Smooth muscle cell (in vitro differentiated cells): ENCODE data around the gene F2R. TPM values are rescaled to one million over a fixed set of nuclear protein-coding genes. Genes with fewer than 3 reads are reported as not detected.
"Not testable (repeated sequence)": the region's sequence is repeated elsewhere in the genome, so short reads cannot be mapped to it uniquely, and the experiment has no call there.

Experiments
- DNase-seq: peaks from one replicate; lab custom pipeline; 2025; ENCODE audit not compliant: unreplicated experiment; lab: John Stamatoyannopoulos, UW
- H2AFZ ChIP-seq: fragments of 200-600 bp; sonication (generic); 2 replicates; pipeline ENCODE4 v1.6.0; 2016; ENCODE audit warnings: antibody characterized with exemption, low read depth, mild to moderate bottlenecking
- H3F3A ChIP-seq: fragments of 200-600 bp; sonication (generic); 2 replicates; pipeline ENCODE4 v1.6.0; 2017; ENCODE audit warnings: antibody characterized with exemption, low read depth
- H3K27ac ChIP-seq: fragments of 200-600 bp; sonication (generic); 2 replicates; pipeline ENCODE4 v1.5.1; 2016; ENCODE audit warnings: low read depth, mild to moderate bottlenecking
- H3K27me3 ChIP-seq: fragments of 200-600 bp; sonication (generic); 2 replicates; pipeline ENCODE4 v1.6.1; 2016; ENCODE audit warnings: low read depth, mild to moderate bottlenecking
- H3K36me3 ChIP-seq: fragments of 200-600 bp; sonication (generic); 2 replicates; pipeline ENCODE4 v1.5.1; 2016; ENCODE audit warnings: low read depth
- H3K4me1 ChIP-seq: fragments of 200-600 bp; sonication (generic); 2 replicates; pipeline ENCODE4 v1.5.1; 2016; ENCODE audit warnings: low read depth
- H3K4me2 ChIP-seq: fragments of 200-600 bp; sonication (generic); 2 replicates; pipeline ENCODE4 v1.6.0; 2016; ENCODE audit warnings: mild to moderate bottlenecking
- H3K4me3 ChIP-seq: fragments of 200-600 bp; sonication (generic); 2 replicates; pipeline ENCODE4 v1.5.1; 2016; ENCODE audit warnings: mild to moderate bottlenecking
- H3K79me2 ChIP-seq: fragments of 200-600 bp; sonication (generic); 2 replicates; pipeline ENCODE4 v1.6.0; 2016; ENCODE audit warnings: low read depth, mild to moderate bottlenecking
- H3K9ac ChIP-seq: fragments of 200-600 bp; sonication (generic); 2 replicates; pipeline ENCODE4 v1.6.0; 2016; ENCODE audit warnings: low read depth
- H3K9me3 ChIP-seq: fragments of 200-600 bp; sonication (generic); replicated peaks from 2 replicates; pipeline ENCODE4 v1.5.1; 2016; ENCODE audit warnings: low read depth
- H4K20me1 ChIP-seq: fragments of 200-600 bp; sonication (generic); 2 replicates; pipeline ENCODE4 v1.6.0; 2016; ENCODE audit warnings: low read depth
- WGBS: methylation state at CpG from one replicate; pipeline ENCODE4 v1.1.7; 2016; ENCODE audit warnings: low lambda C conversion rate; 5-methylcytosine and 5-hydroxymethylcytosine counted together
- polyA plus RNA-seq: library from polyadenylated mRNA; unstranded; fragments of >200 nt; fragmentation: Nextera tagmentation; extraction: Ambion mirVana; gene quantifications from 2 replicates; pipeline ENCODE4 v1.2.1, GENCODE V29; 2016
- total RNA-seq: library from RNA; depleted of rRNA; stranded (reverse); fragments of >200 nt; gene quantifications from 2 replicates; pipeline ENCODE4 v1.2.3, GENCODE V29; 2014
- TF ChIP-seq, protein P1 (sequence below): fragments of 200-600 bp; sonication (generic); IDR thresholded peaks from 2 replicates; pipeline ENCODE4 v1.5.1; 2017; ENCODE audit warnings: borderline replicate concordance, mild to moderate bottlenecking, antibody characterized with exemption; ENCODE audit not compliant: insufficient read depth, poor library complexity, severe bottlenecking

The F2R gene
- total and polyA plus RNA-seq, 2 experiments from 2014 or later: 103 to 135 TPM

DNA sequence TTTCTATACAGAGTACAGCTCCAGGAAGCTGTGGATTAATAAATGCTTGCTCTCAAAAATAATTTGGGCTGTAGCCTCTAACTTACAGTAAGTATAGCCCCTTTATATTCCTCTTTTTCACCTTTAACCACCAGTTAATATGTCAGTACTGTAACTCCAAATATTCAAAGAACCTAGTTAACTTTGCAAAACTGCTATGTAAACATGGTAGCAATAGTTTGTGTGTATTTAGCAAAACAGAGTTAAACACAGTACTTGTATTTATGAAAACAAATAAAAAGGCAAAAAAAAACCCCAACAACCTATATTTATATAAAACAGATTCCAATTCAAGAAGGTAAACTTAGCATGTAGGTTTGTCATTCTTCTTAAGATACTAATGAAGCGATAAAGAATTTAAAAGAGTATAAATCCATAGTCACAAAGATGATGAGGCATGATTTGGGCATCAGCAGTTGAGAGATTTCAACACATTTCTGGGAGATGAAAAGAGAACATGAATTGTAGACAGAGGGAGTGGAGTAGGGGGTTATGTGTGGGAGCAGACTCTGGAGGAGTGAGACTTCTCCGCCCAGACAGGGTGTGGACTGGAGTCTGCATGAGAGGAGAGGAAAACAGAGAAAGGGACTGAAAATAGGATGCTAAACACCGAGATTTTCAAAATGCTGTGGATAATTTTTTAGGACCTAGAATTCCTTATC, 55.9 kb downstream of the F2R start:
- WGBS: 61% methylated on average over 3 of the region's 3 CpGs
- Histone ChIP-seq H3K79me2 (no peaks in the 10 kb centered on the region), H3K27me3 (no peaks in the 10 kb centered on the region), H3K4me2 (no peak overlapping the region), H3K36me3 (no peaks in the 10 kb centered on the region), H3K4me1 (no peaks in the 10 kb centered on the region), H4K20me1 (no peaks in the 10 kb centered on the region), H3K27ac (no peak overlapping the region), H3K9me3 (no peaks in the 10 kb centered on the region), H2AFZ (peak overlapping the region; percentile 28), H3K9ac (no peak overlapping the region), H3K4me3 (no peak overlapping the region), H3F3A (peaks cover 4% of the 10 kb centered on the region)
- no peak for DNase-seq
- TF ChIP-seq, protein P1, sequence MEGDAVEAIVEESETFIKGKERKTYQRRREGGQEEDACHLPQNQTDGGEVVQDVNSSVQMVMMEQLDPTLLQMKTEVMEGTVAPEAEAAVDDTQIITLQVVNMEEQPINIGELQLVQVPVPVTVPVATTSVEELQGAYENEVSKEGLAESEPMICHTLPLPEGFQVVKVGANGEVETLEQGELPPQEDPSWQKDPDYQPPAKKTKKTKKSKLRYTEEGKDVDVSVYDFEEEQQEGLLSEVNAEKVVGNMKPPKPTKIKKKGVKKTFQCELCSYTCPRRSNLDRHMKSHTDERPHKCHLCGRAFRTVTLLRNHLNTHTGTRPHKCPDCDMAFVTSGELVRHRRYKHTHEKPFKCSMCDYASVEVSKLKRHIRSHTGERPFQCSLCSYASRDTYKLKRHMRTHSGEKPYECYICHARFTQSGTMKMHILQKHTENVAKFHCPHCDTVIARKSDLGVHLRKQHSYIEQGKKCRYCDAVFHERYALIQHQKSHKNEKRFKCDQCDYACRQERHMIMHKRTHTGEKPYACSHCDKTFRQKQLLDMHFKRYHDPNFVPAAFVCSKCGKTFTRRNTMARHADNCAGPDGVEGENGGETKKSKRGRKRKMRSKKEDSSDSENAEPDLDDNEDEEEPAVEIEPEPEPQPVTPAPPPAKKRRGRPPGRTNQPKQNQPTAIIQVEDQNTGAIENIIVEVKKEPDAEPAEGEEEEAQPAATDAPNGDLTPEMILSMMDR: no peak

DNA sequence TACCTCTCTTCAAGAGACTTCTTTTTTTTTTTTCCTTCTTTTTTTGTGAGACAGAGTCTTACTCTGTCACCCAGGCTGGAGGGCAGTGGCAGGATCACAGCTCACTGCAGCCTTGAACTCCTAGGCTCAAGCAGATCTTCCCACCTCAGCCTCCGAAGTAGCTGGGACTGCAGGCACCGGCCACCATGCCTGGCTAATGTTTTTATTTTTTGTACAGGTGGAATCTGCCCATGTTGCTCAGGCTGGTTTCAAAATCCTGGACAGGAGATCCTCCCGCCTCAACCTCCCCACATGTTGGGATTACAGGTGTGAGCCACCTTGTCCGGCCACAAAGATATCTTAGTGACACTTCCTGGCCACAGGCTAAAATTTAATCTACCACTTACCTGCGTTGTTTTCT, 60.0 kb downstream of the F2R start:
- H4K20me1 ChIP-seq: no peaks in the 10 kb centered on the region
- TF ChIP-seq, protein P1: no peak
- no peaks in the 10 kb centered on the region for H3K36me3 ChIP-seq
- DNase-seq: no peak
- H3K27ac ChIP-seq: no peak overlapping the region
- no peaks in the 10 kb centered on the region for H3K27me3 ChIP-seq
- H3K4me2 ChIP-seq: no peak overlapping the region
- H3K79me2 ChIP-seq: no peaks in the 10 kb centered on the region
- H3F3A ChIP-seq: peaks cover 4% of the 10 kb centered on the region
- H3K9ac ChIP-seq: no peak overlapping the region
- no peaks in the 10 kb centered on the region for H3K9me3 ChIP-seq
- H2AFZ ChIP-seq: no peak overlapping the region
- no peaks in the 10 kb centered on the region for H3K4me1 ChIP-seq
- H3K4me3 ChIP-seq: no peak overlapping the region
- 95% methylated on average over 5 of the region's 5 CpGs for WGBS

DNA sequence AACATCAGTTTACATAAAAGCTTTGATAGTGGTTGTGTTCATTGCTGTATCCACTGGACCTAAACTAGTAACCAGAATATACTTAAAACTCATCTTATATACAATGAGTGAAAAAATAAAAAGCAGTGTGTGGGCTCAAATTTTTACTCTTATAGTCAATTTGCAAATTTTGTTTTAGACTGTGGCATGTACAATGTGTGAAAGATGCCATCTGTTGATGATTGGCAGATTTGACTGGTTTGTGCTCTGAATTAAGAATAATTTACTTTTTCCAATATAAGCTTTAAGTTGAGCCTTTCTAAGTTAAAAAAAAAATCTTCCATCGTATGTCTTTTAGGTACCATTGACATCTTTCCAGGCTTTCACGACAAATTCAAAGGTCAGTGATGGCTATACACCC, 60.5 kb downstream of the F2R start:
- no peaks in the 10 kb centered on the region for H4K20me1 ChIP-seq
- TF ChIP-seq, protein P1: no peak
- no peak overlapping the region for H3K4me3 ChIP-seq
- H3K4me2 ChIP-seq: no peak overlapping the region
- H3K9me3 ChIP-seq: no peaks in the 10 kb centered on the region
- H2AFZ ChIP-seq: no peak overlapping the region
- H3K27ac ChIP-seq: no peak overlapping the region
- H3K9ac ChIP-seq: no peak overlapping the region
- H3K27me3 ChIP-seq: no peaks in the 10 kb centered on the region
- WGBS: 95% methylated on average over 2 of the region's 2 CpGs
- peaks cover 4% of the 10 kb centered on the region for H3F3A ChIP-seq
- DNase-seq: no peak
- no peaks in the 10 kb centered on the region for H3K4me1 ChIP-seq
- no peaks in the 10 kb centered on the region for H3K79me2 ChIP-seq
- no peaks in the 10 kb centered on the region for H3K36me3 ChIP-seq

DNA sequence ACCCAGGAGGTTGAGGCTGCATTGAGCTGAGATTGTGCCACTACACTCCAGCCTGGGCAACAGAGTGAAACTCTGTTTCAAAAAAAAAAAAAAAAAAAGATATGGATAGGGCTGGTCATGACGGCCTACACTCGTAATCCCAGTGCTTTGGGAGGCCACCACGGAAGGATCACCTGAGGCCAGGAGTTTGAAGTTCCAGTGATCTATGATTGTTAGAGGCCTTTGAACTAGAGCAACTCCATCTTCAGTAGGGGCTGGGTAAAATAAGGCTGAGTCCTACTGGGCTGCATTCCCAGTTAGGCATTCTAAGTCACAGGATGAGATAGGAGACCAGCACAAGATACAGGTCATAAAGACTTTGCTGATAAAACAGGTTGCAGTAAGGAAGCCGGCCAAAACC, 64.7 kb downstream of the F2R start:
- H3K4me3 ChIP-seq, H3K27ac ChIP-seq, H4K20me1 ChIP-seq, DNase-seq, H2AFZ ChIP-seq, H3K27me3 ChIP-seq, H3K79me2 ChIP-seq, H3K4me1 ChIP-seq, H3K9me3 ChIP-seq, H3K4me2 ChIP-seq, H3K36me3 ChIP-seq, H3F3A ChIP-seq, H3K9ac ChIP-seq: not testable (repeated sequence)
- WGBS: 97% methylated on average over 4 of the region's 4 CpGs
